ENCODE measurements around the gene HMGCR.

HMGCR gene

GRCh38 chr5:75340714-75341478, 3.9 kb downstream of the HMGCR start:
- no peak for DNase-seq (ENCODE audit: low read depth)

DNA sequence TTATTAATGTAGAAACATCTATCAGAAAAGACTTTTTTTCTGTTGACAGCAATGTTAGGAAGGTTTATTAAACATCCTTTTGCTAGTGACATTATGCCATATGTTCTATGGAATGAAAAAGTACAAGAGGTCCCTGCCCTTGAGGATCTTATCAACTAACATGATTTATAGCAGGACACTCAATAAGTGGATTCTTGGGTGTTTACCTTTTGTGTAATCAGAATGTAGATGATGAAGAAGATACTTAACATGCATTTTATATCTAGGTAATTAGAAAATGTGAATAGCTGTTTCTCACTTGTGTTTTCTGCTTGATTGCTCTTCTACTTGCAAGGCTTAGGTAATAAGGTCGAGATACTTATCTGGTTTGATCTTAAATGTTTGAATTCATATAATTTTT, 4.9 kb downstream of the HMGCR start:
- DNase-seq (ENCODE audit: low read depth) = no peak

- DNase-seq (ENCODE audit: low read depth) = no peak
These were observed 5.8 kb downstream of the HMGCR start for GRCh38 chr5:75342836-75343235.

- no peak for DNase-seq (ENCODE audit: low read depth)
These were observed 11.2 kb downstream of the HMGCR start for GRCh38 chr5:75348241-75348640.

GRCh38 chr5:75349663-75350062, 12.6 kb downstream of the HMGCR start:
- DNase-seq (ENCODE audit: low read depth) = no peak

- DNase-seq (ENCODE audit: low read depth) = no peak
These were observed 14.3 kb downstream of the HMGCR start for GRCh38 chr5:75351139-75351926.

GRCh38 chr5:75355236-75355635, 18.2 kb downstream of the HMGCR start:
- DNase-seq (ENCODE audit: low read depth) = no peak

DNA sequence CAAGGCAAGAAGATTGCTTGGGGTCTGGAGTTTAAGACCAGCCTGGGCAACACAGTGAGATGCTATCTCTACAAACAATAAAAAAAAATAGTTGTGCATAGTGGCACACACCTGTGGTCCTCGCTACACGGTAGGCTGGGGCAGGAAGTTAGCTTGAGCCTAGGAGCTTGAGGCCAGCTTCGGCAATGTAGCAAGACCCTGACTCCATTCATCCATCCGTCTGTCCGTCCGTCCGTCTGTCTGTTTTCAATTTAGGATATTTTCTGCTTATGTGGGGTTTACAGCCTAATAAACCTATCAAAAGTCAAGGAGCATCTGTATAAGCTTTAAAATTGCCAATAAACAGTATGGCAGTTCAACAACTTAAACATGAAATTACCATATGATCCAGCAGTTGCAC, 19.7 kb downstream of the HMGCR start:
- no peak for DNase-seq (ENCODE audit: low read depth)

GRCh38 chr5:75358117-75358516, 21.1 kb downstream of the HMGCR start:
- DNase-seq (ENCODE audit: low read depth) = no peak

GRCh38 chr5:75361310-75361709, 24.3 kb downstream of the HMGCR start:
- DNase-seq (ENCODE audit: low read depth) = no peak

- no peak for DNase-seq (ENCODE audit: low read depth)
These were observed 25.5 kb downstream of the HMGCR start for GRCh38 chr5:75362474-75362975.

DNA sequence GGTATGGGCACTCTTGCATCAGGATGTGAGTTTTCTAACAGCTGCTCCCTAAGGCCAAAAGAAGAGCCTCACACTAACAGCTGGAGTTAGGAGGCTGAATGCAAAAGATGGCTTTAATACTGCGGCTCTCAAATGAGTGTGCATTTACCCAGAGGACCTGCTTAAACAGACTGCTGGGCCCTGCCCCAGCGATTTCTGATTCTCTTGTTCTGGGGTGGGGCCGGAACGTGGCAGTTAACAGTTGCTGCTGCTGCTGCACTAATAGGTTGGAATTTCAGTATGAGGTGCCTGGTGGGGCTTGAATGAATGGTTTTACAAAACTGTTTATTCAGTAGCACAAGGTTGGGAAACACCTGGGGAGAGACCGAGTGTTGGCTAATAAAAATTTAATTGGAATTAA, 26.1 kb downstream of the HMGCR start:
- DNase-seq (ENCODE audit: low read depth) = no peak

GRCh38 chr5:75363726-75364495, 26.9 kb downstream of the HMGCR start:
- DNase-seq (ENCODE audit: low read depth) = no peak

GRCh38 chr5:75364571-75365280, 27.7 kb downstream of the HMGCR start:
- no peak for DNase-seq (ENCODE audit: low read depth)

- DNase-seq (ENCODE audit: low read depth) = no peak
These were observed 28.7 kb downstream of the HMGCR start for GRCh38 chr5:75365740-75366139.

- DNase-seq (ENCODE audit: low read depth) = no peak
These were observed 29.8 kb downstream of the HMGCR start for GRCh38 chr5:75366787-75367186.

DNA sequence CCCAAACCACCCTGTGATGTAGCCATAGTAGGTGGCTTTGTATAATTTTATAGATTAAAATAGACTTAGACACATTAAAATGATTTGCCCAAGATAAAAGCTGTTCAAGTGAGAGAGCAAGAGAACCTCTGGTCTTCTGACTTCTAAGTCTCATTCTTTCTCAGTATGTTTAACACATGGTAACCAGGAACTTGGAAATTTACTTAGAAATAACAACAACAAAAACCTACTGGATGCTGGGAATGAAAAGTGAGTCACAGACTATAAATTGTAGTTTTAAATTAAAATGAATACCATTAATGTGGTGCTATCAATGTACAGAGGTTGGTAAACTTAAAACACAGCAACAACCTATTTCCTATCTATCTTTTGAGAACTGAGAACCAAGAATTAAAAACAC, 30.4 kb downstream of the HMGCR start:
- DNase-seq (ENCODE audit: low read depth) = no peak

GRCh38 chr5:75368391-75368790, 31.4 kb downstream of the HMGCR start:
- DNase-seq (ENCODE audit: low read depth) = no peak

DNA sequence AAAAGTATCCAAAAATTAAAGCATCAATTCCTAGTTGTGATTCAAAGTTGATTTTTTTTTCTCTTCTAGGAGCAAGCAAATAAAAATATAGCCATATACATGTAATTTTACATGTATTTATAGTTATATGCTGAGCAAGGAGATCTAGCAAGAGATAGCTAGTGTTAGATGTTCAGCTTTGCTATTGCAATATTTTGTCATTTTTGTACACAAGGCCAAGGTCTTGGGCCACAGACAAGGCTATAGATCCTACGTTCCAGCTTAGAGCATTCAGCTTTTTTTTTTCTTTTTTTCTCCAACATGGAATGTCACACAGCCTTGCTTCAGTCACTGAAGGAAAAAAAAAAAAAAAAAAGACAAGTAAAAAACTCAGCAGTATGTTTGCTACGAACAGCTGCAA, 36.8 kb downstream of the HMGCR start:
- DNase-seq (ENCODE audit: low read depth) = no peak

DNA sequence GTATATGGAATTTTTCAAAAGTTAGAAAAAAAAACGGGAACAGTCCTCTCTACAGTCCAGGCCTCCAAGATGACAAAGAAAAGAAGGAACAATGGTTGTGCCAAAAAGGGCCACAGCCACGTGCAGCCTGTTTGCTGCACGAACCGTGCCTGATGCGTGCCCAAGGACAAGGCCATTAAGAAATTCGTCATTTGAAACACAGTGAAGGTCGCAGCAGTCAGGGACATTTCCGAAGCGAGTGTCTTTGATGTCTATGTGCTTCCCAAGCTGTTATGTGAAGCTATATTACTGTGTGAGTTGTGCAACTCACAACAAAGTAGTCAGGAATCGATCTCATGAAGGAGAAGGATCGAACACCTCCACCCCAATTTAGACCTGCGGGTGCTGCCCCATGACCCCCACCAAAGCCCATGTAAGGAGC, 37.4 kb downstream of the HMGCR start:
- DNase-seq (ENCODE audit: low read depth) = no peak

DNA sequence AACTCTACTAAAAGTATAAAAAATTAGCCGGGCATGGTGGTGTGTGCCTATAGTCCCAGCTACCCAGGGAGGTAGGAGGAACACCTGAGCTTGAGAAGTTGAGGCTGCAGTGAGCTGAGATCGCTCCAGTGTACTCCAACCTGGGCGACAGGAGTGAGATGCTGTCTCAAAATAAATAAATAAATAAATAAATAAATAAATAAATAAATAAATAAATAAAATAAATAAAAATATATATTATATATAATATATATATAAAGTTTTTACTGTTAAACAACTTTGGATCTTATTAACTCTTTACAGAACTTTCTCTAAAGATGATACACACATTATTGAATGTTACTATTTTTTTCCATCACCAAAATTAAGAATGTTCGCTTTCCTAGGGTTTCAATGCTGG, 38.4 kb downstream of the HMGCR start:
- DNase-seq (ENCODE audit: low read depth) = no peak

- DNase-seq (ENCODE audit: low read depth) = no peak
These were observed 43.1 kb downstream of the HMGCR start for GRCh38 chr5:75380099-75380498.

Measured in CMK (cell line).